Vagina (tissue), 2 donors: ENCODE measurements around the gene JKAMP.

Source experiments
- CTCF ChIP-seq, 3 experiments: fragments of 450-650 bp in 2 of 3; fragments of 200-600 bp in 1 of 3; sonication (generic) in 1 of 3; IDR thresholded peaks; one replicate each; pipeline ENCODE4 v1.5.1; 2017 to 2019; ENCODE audit warnings: antibody characterized with exemption in 3 of 3, mild to moderate bottlenecking in 2 of 3, moderate library complexity in 2 of 3
- POLR2A ChIP-seq, 2 donors: fragments of 450-650 bp; IDR thresholded peaks; one replicate each; pipeline ENCODE4 v1.6.1; 2017; ENCODE audit warnings: antibody characterized with exemption in 2 of 2, mild to moderate bottlenecking in 2 of 2, moderate library complexity in 2 of 2
- POLR2AphosphoS5 ChIP-seq, 2 donors: sonication (generic); formaldehyde crosslinking; IDR thresholded peaks; one replicate each; pipeline ENCODE4 v1.9.0; 2017; ENCODE audit warnings: antibody characterized with exemption in 2 of 2, mild to moderate bottlenecking in 2 of 2, low read depth in 1 of 2; ENCODE audit not compliant: insufficient read depth in 1 of 2

DNA sequence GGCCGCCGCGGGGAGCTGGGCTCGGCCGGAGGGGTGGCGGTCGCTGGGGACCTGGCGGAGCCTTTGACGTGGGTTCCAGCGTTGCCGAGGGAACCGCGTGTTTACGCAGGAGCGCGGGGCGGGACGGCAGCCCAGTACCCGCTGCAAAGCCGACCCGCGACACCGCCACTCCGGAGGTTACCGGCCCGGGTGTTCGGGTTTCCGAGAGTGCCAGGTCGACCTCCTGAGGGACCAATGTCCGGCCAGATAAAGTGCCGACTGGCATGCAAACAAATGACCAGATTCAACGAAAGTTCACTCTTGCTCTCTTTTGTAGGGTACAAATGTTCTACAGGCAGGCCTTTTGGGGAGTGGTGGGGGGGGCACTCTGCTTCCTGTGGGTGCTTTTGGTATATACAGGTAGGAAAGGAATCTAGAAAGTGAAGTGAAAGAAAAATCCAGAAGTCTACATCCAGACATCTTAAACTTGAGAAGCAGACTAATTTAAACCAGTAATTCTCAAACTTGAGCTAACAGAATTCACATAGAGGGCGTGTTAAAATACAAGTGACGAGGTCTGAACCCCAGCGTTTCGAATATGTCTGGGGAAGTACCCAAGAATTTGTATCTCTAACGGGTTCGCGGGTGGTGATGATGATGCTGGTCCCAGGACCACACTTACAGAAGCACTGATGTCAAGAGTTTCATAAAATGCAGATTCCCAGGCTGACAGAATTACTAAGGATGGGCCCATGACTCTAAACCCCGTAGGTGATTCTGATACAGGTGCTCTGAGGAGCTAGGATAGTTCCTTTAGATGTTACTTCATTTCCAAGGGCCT is 18.8 kb upstream of the JKAMP start, which contains the start of gene GPR135:
- TF ChIP-seq CTCF (IDR thresholded peaks at IDR 0.05) (no peak), POLR2A (IDR thresholded peaks at IDR 0.05) (no peak), POLR2AphosphoS5 (IDR thresholded peaks at IDR 0.05; ENCODE audit: insufficient read depth in 1 of 2, low read depth in 1 of 2) (no peak)
